PC-3 (cell line): Measurements from ENCODE around the gene RIGI. TPM values are rescaled to one million over a fixed set of nuclear protein-coding genes. Genes with fewer than 3 reads are reported as not detected.
A peak's percentile ranks its signal among the peaks of the same experiment; 100 is the strongest.

Source experiments
- ATAC-seq: fragments of 200-7000 bp; cut with Tn5 transposase; 2 replicates; pipeline ENCODE4 v1.9.1; 2020; ENCODE audit warnings: mild to moderate bottlenecking, moderate library complexity
- BruUV-seq: library from RNA; stranded (reverse); fragments of 400-500 nt; replicated peaks from 2 replicates; lab custom pipeline; 2021; lab: Mats Ljungman, UMichigan
- CTCF ChIA-PET: fragments of 300-600 bp; sonication (Branson Sonifier 250); formaldehyde crosslinking; loops from one replicate; lab custom pipeline; 2022; ENCODE audit warnings: antibody characterized with exemption; lab: Charles Lee
- POLR2A ChIA-PET: fragments of 300-600 bp; sonication (Branson Sonifier 250); formaldehyde crosslinking; loops from one replicate; lab custom pipeline; 2022; ENCODE audit warnings: antibody characterized with exemption; ENCODE audit not compliant: unreplicated experiment; lab: Charles Lee
- DNase-seq: peaks from one replicate; pipeline ENCODE4 v3.0.0-alpha.2; 2015
- H2AFZ ChIP-seq: fragments of 300-600 bp; sonication (generic); 2 replicates; pipeline ENCODE4 v1.6.0; 2016; ENCODE audit warnings: antibody characterized with exemption, low read length
- H3F3A ChIP-seq: fragments of 300-600 bp; sonication (generic); one replicate; pipeline ENCODE4 v1.6.0; 2017; ENCODE audit warnings: antibody characterized with exemption, low read length, control low read depth, mild to moderate bottlenecking; ENCODE audit not compliant: unreplicated experiment
- H3K27ac ChIP-seq: fragments of 300-600 bp; sonication (generic); 2 replicates; pipeline ENCODE4 v1.5.1; 2016; ENCODE audit warnings: mild to moderate bottlenecking, low read length
- H3K27me3 ChIP-seq: fragments of 300-600 bp; sonication (generic); 2 replicates; pipeline ENCODE4 v1.6.1; 2016; ENCODE audit warnings: low read length, mixed read lengths
- H3K36me3 ChIP-seq: fragments of 300-600 bp; sonication (generic); 2 replicates; pipeline ENCODE4 v1.6.1; 2016; ENCODE audit warnings: low read depth, mixed run types, low read length, mixed read lengths
- H3K4me1 ChIP-seq: fragments of 300-600 bp; sonication (generic); 2 replicates; pipeline ENCODE4 v1.5.1; 2016; ENCODE audit warnings: low read length; ENCODE audit not compliant: insufficient read depth
- H3K4me2 ChIP-seq: fragments of 300-600 bp; sonication (generic); 2 replicates; pipeline ENCODE4 v1.6.0; 2016; ENCODE audit warnings: low read length
- H3K4me3 ChIP-seq: fragments of 300-600 bp; sonication (generic); 2 replicates; pipeline ENCODE4 v1.5.1; 2016; ENCODE audit warnings: mild to moderate bottlenecking, low read length, mixed read lengths
- H3K79me2 ChIP-seq: fragments of 300-600 bp; sonication (generic); 2 replicates; pipeline ENCODE4 v1.6.1; 2017; ENCODE audit warnings: low read length, mixed read lengths
- H3K9ac ChIP-seq: fragments of 300-600 bp; sonication (generic); 2 replicates; pipeline ENCODE4 v1.6.0; 2016; ENCODE audit warnings: mild to moderate bottlenecking, low read length
- H3K9me2 ChIP-seq: fragments of 300-600 bp; sonication (generic); replicated peaks from 2 replicates; pipeline ENCODE4 v1.6.1; 2016; ENCODE audit warnings: mixed run types, low read length, mixed read lengths
- H3K9me3 ChIP-seq: fragments of 300-600 bp; sonication (generic); 2 replicates; pipeline ENCODE4 v1.6.1; 2016; ENCODE audit warnings: low read length, mixed read lengths
- H4K20me1 ChIP-seq: fragments of 300-600 bp; sonication (generic); 2 replicates; pipeline ENCODE4 v1.6.1; 2016; ENCODE audit warnings: low read length, mixed read lengths
- CTCF ChIP-seq: fragments of 300-600 bp; sonication (generic); conservative IDR thresholded peaks from 2 replicates; pipeline ENCODE4 v1.5.1; 2017; ENCODE audit warnings: antibody characterized with exemption, low read depth, mild to moderate bottlenecking, low read length
- EZH2 ChIP-seq: fragments of 300-600 bp; sonication (generic); IDR thresholded peaks from one replicate; pipeline ENCODE4 v1.6.1; 2017; ENCODE audit warnings: antibody characterized with exemption, mild to moderate bottlenecking, low read length; ENCODE audit not compliant: unreplicated experiment
- EZH2phosphoT487 ChIP-seq: fragments of 300-600 bp; sonication (generic); IDR thresholded peaks from 2 replicates; pipeline ENCODE4 v1.6.1; 2018; ENCODE audit warnings: mild to moderate bottlenecking, antibody characterized with exemption, low read length, borderline replicate concordance
- intact Hi-C: fragments of 100-400 bp; cut with micrococcal nuclease; formaldehyde crosslinking; loops from 2 replicates; pipeline ENCODE4 v1.9.0; 2023
- total RNA-seq: library from RNA; depleted of rRNA; stranded (reverse); fragments of >200 nt; gene quantifications from 2 replicates; pipeline ENCODE4 v1.2.3, GENCODE V29; 2014

The RIGI gene
- total RNA-seq, 1 experiment from 2014 or later = 5.4 TPM

DNA sequence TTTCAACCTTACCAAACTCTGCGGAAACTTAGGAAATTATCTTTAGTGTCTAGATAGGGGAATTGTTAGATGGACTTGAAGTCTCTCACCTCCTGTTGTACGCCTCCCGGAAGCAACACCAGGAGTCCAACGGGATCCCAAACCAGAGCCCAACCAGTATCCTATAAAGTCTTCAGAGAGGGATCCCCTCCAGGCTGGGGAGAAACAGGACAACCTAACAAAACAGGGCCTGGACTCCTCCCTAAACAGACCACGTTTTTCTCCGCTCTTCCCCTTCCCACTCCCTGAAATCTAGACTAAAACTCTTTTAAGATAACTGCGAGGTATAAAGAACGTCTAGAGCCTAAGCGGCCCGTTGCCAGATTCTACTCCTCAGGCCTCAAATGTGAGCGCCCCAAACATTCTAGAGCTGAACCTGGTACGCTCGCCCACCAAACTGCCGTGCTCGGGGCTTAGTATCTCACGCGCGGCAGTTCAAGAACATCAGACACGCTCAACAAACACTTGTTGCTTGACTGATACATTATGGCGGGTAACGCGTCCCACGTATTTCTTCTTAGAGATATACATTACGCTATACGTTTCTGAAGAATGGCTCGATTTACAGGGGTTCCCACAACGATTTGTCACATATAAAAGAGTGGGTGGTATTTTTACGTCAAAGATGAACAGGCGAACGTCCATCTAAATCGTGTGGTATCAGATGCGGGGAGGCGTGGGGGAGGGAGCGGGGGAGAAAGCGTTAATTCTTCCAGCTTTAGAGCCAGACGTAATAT lies 25.5 kb upstream of the RIGI start:
- no peaks in the 10 kb centered on the region for H3K9me2 ChIP-seq
- H3K27ac ChIP-seq = peak overlapping the region; percentile 76
- H2AFZ ChIP-seq = peak overlapping the region; percentile 77
- intact Hi-C loops = loop anchor here (1.0 kb wide), 1 partner anchor 167 kb away; the partner anchor contains the start of gene ACO1
- peaks cover 7% of the 10 kb centered on the region; the same call in 1 of the 2 replicates for H4K20me1 ChIP-seq
- H3K4me3 ChIP-seq = peak overlapping the region; percentile 89
- H3K4me2 ChIP-seq = peak overlapping the region; percentile 96
- BruUV-seq = TSS peak; percentile 31
- ATAC-seq = peak; percentile 25
- POLR2A ChIA-PET = interaction anchor here (0.6 kb wide), 1 partner anchor 15 kb away, joined by 4 read pairs; no protein-coding TSS in a partner anchor
- peak; percentile 43 for DNase-seq
- H3K79me2 ChIP-seq = peaks cover 56% of the 10 kb centered on the region
- H3K4me1 ChIP-seq = 0 out of 2 replicates have a peak, but pooled peaks cover 9% of the 10 kb centered on the region
- H3K9ac ChIP-seq = peak overlapping the region; percentile 93
- TF ChIP-seq CTCF (no peak), EZH2phosphoT487 (no peak), EZH2 (no peak)
- H3F3A ChIP-seq = no peaks in the 10 kb centered on the region
- H3K36me3 ChIP-seq = no peaks in the 10 kb centered on the region
- CTCF ChIA-PET = interaction anchor here (0.6 to 1.5 kb wide), 2 partner anchors 21 to 26 kb away, joined by 4 to 5 read pairs; partner anchors contain the start of gene RIGI
- no peaks in the 10 kb centered on the region for H3K27me3 ChIP-seq
- no peaks in the 10 kb centered on the region for H3K9me3 ChIP-seq

- Histone ChIP-seq H3K9ac (peak overlapping the region; percentile 93), H3K79me2 (peaks cover 63% of the 10 kb centered on the region), H3K36me3 (no peaks in the 10 kb centered on the region), H3K9me2 (no peaks in the 10 kb centered on the region), H4K20me1 (peaks cover 14% of the 10 kb centered on the region; the same call in 1 of the 2 replicates), H3F3A (no peaks in the 10 kb centered on the region), H3K27ac (peak overlapping the region; percentile 76), H3K4me1 (0 out of 2 replicates have a peak, but pooled peaks cover 9% of the 10 kb centered on the region), H3K4me2 (peak overlapping the region; percentile 96), H3K9me3 (no peaks in the 10 kb centered on the region), H2AFZ (peak overlapping the region; percentile 77), H3K4me3 (peak overlapping the region; percentile 89), H3K27me3 (no peaks in the 10 kb centered on the region)
- DNase-seq (peak; percentile 74), ATAC-seq (peak; percentile 57)
- TF ChIP-seq CTCF (no peak), EZH2 (no peak), EZH2phosphoT487 (no peak)
- intact Hi-C loops = no loop called here
- no TSS peak for BruUV-seq
- ChIA-PET CTCF (interaction anchor here (1.5 kb wide), 1 partner anchor 25 kb away, joined by 5 read pairs; the partner anchor contains the start of gene RIGI), POLR2A (no interaction called here)
Measured at GRCh38 chr9:32550562-32551275, 24.7 kb upstream of the RIGI start.
